Kidney (tissue), 14 donors: ENCODE data around the gene DLGAP1. TPM values are rescaled to one million over a fixed set of nuclear protein-coding genes. Genes with fewer than 3 reads are reported as not detected.
A peak's percentile ranks its signal among the peaks of the same experiment; 100 is the strongest.

Experiments
- DNase-seq, 5 donors: peaks; one replicate each; pipeline ENCODE4 v3.0.0-alpha.2; 2013 to 2020
- FAIRE-seq: peaks from 2 replicates; lab custom pipeline; 2012; peaks lifted over from hg19 to GRCh38; lab: Jason Lieb, UNC
- H3K27ac ChIP-seq, 2 donors: one replicate each; pipeline ENCODE4 v1.7.0; 2013; ENCODE audit warnings: low read depth in 2 of 2, low read length in 2 of 2, inconsistent platforms in 1 of 2
- H3K27me3 ChIP-seq: one replicate; pipeline ENCODE4 v1.7.1; 2013; ENCODE audit warnings: low read length, inconsistent platforms; ENCODE audit not compliant: control insufficient read depth, insufficient read depth
- H3K36me3 ChIP-seq, 3 donors: one replicate each; pipeline versions ENCODE4 v1.7.0 to v1.7.1; 2013; ENCODE audit warnings: low read length in 3 of 3, control low read depth in 1 of 3, inconsistent platforms in 1 of 3; ENCODE audit not compliant: insufficient read depth in 3 of 3, control insufficient read depth in 2 of 3
- H3K4me1 ChIP-seq, 3 donors: one replicate each; pipeline versions ENCODE4 v1.7.0 to v1.7.1; 2013; ENCODE audit warnings: low read length in 3 of 3, inconsistent platforms in 1 of 3, low read depth in 1 of 3; ENCODE audit not compliant: control insufficient read depth in 2 of 3, insufficient read depth in 2 of 3
- H3K4me3 ChIP-seq, 3 donors: one replicate each; pipeline versions ENCODE4 v1.7.0 to v1.8.1; 2013; ENCODE audit warnings: low read length in 3 of 3, control low read depth in 1 of 3, inconsistent platforms in 1 of 3
- H3K9ac ChIP-seq, 3 donors: one replicate each; pipeline versions ENCODE4 v1.7.0 to v1.7.1; 2013; ENCODE audit warnings: low read length in 3 of 3, control low read depth in 1 of 3, inconsistent platforms in 1 of 3
- H3K9me3 ChIP-seq, 3 donors: one replicate each; pipeline versions ENCODE4 v1.7.0 to v1.7.1; 2013; ENCODE audit warnings: low read length in 3 of 3, control low read depth in 1 of 3, inconsistent platforms in 1 of 3; ENCODE audit not compliant: control insufficient read depth in 2 of 3, insufficient read depth in 1 of 3
- CTCF ChIP-seq: IDR thresholded peaks from 3 replicates; pipeline ENCODE4 v1.5.1; 2012; ENCODE audit warnings: mild to moderate bottlenecking, moderate library complexity, borderline replicate concordance; ENCODE audit not compliant: insufficient read depth; ENCODE audit errors: extremely low read depth
- intact Hi-C: fragments of 100-400 bp; cut with DNase I; formaldehyde crosslinking; loops from one replicate; pipeline ENCODE4 v1.11.1; 2022
- polyA plus RNA-seq: library from polyadenylated mRNA; stranded (reverse); fragments of 350-450 nt; fragmentation: Illumina TruSeq; extraction: RNeasy Lipid Tissue Mini Kit (QIAGEN cat#74804); gene quantifications from one replicate; pipeline ENCODE4 v1.2.3, GENCODE V29; 2014; ENCODE audit warnings: low read depth, low replicate concordance; ENCODE audit not compliant: insufficient read depth
- total RNA-seq: library from RNA; stranded (reverse); fragmentation: NEBNext Ultra II Directional; extraction: Animal tissue kit (Norgen Biotek cat#: 25700); gene quantifications from one replicate; pipeline ENCODE4 v1.2.1, GENCODE V29; 2021
- donor health status: control.
- donor health status: control.
- donor health status: control.
- donor health status: control.
- donor health status: control.
- donor health status: DM: yes; HTN: yes; CAD: no.
- donor health status: Normal renal cell carcinoma (clear cell type).

DLGAP1 gene
- total and polyA plus RNA-seq, 2 donors from 2014 or later: 1.2 to 32.8 TPM

GRCh38 chr18:3595369-3596273 lies 859.5 kb downstream of the DLGAP1 start:
- H3K9me3 ChIP-seq: no peaks in the 10 kb centered on the region
- peak overlapping the region; percentile 14 to 75 (median 69) for H3K4me3 ChIP-seq
- peaks cover 16 to 36% (median 36%) of the 10 kb centered on the region in 3 donors for H3K4me1 ChIP-seq
- H3K9ac ChIP-seq: peak overlapping the region in 1 of 3 donors; percentile 94
- H3K36me3 ChIP-seq: no peaks in the 10 kb centered on the region
- intact Hi-C loops: loop anchor here (10.0 kb wide), 1 partner anchor 141 kb away; the partner anchor contains the start of gene TGIF1
- H3K27me3 ChIP-seq: no peaks in the 10 kb centered on the region
- H3K27ac ChIP-seq: peak overlapping the region; percentile 96 to 97
- peak in 4 of 5 donors; percentile 70 to 91 (median 82) for DNase-seq
- no peak for FAIRE-seq
- TF ChIP-seq CTCF: no peak

- Histone ChIP-seq H3K9ac (peak overlapping the region; percentile 69 to 94 (median 82)), H3K27ac (peak overlapping the region; percentile 96 to 97), H3K4me1 (peaks cover 16 to 36% (median 36%) of the 10 kb centered on the region in 3 donors), H3K4me3 (peak overlapping the region; percentile 69 to 80 (median 75)), H3K9me3 (no peaks in the 10 kb centered on the region), H3K27me3 (no peaks in the 10 kb centered on the region), H3K36me3 (no peaks in the 10 kb centered on the region)
- DNase-seq (peak in 2 of 5 donors; percentile 21 to 44), FAIRE-seq (no peak)
- no peak for TF ChIP-seq CTCF
- intact Hi-C loops: loop anchor here (10.0 kb wide), 1 partner anchor 140 kb away; the partner anchor contains the start of gene TGIF1
Measured at GRCh38 chr18:3594760-3595368, 860.2 kb downstream of the DLGAP1 start.

GRCh38 chr18:3593904-3594759 lies 861.0 kb downstream of the DLGAP1 start:
- H3K4me1 ChIP-seq: peaks cover 16 to 36% (median 36%) of the 10 kb centered on the region in 3 donors
- H3K27me3 ChIP-seq: no peaks in the 10 kb centered on the region
- no peaks in the 10 kb centered on the region for H3K36me3 ChIP-seq
- H3K27ac ChIP-seq: peak overlapping the region; percentile 96 to 97
- TF ChIP-seq CTCF: peak; percentile 98
- peak; percentile 21 for FAIRE-seq
- DNase-seq: peak; percentile 93 to 97 (median 95)
- peak overlapping the region; percentile 69 to 80 (median 75) for H3K4me3 ChIP-seq
- peak overlapping the region; percentile 69 to 94 (median 82) for H3K9ac ChIP-seq
- intact Hi-C loops: loop anchor here (10.0 kb wide), 1 partner anchor 139 kb away; the partner anchor contains the start of gene TGIF1
- no peaks in the 10 kb centered on the region for H3K9me3 ChIP-seq
